ENCODE data around the gene SH2D4B.
A peak's percentile ranks its signal among the peaks of the same experiment; 100 is the strongest.

The SH2D4B gene

GRCh38 chr10:80622153-80622552 lies 84.5 kb downstream of the SH2D4B start:
- Mint-ChIP-seq H3K9me3 (peaks cover 6% of the 10 kb centered on the region), H3K4me1 (peaks cover 6% of the 10 kb centered on the region), H3K27ac (peak overlapping the region in 1 of 3 experiments; percentile 36), H3K4me3 (no peak overlapping the region), H3K36me3 (ENCODE audit: low read depth) (peaks cover 6% of the 10 kb centered on the region), H3K27me3 (ENCODE audit: low read depth) (peaks cover 3% of the 10 kb centered on the region)
- TF ChIP-seq CTCF (IDR thresholded peaks at IDR 0.05; ENCODE audit: unreplicated experiment in 3 of 3), result no peak

- peaks cover 12% of the 10 kb centered on the region for H3K9me3 Mint-ChIP-seq
- no peak for TF ChIP-seq CTCF (IDR thresholded peaks at IDR 0.05; ENCODE audit: unreplicated experiment in 3 of 3)
- H3K27me3 Mint-ChIP-seq (ENCODE audit: low read depth), result peaks cover 4% of the 10 kb centered on the region
- peaks cover 6% of the 10 kb centered on the region for H3K36me3 Mint-ChIP-seq (ENCODE audit: low read depth)
- no peak overlapping the region for H3K27ac Mint-ChIP-seq
- no peak overlapping the region for H3K4me3 Mint-ChIP-seq
- H3K4me1 Mint-ChIP-seq, result no peaks in the 10 kb centered on the region
These were observed 92.6 kb downstream of the SH2D4B start for GRCh38 chr10:80630324-80630723.

GRCh38 chr10:80632742-80633141 lies 95.0 kb downstream of the SH2D4B start:
- no peaks in the 10 kb centered on the region for H3K4me1 Mint-ChIP-seq
- H3K36me3 Mint-ChIP-seq (ENCODE audit: low read depth), result no peaks in the 10 kb centered on the region
- no peak overlapping the region for H3K27ac Mint-ChIP-seq
- H3K27me3 Mint-ChIP-seq (ENCODE audit: low read depth), result peaks cover 4% of the 10 kb centered on the region
- H3K9me3 Mint-ChIP-seq, result peaks cover 10% of the 10 kb centered on the region
- no peak overlapping the region for H3K4me3 Mint-ChIP-seq
- no peak for TF ChIP-seq CTCF (IDR thresholded peaks at IDR 0.05; ENCODE audit: unreplicated experiment in 3 of 3)

GRCh38 chr10:80633383-80633860 lies 95.7 kb downstream of the SH2D4B start:
- peaks cover 4% of the 10 kb centered on the region for H3K27me3 Mint-ChIP-seq (ENCODE audit: low read depth)
- no peaks in the 10 kb centered on the region for H3K36me3 Mint-ChIP-seq (ENCODE audit: low read depth)
- no peak overlapping the region for H3K27ac Mint-ChIP-seq
- TF ChIP-seq CTCF (IDR thresholded peaks at IDR 0.05; ENCODE audit: unreplicated experiment in 3 of 3), result no peak
- no peaks in the 10 kb centered on the region for H3K4me1 Mint-ChIP-seq
- H3K9me3 Mint-ChIP-seq, result peaks cover 14% of the 10 kb centered on the region
- H3K4me3 Mint-ChIP-seq, result no peak overlapping the region

- Mint-ChIP-seq H3K36me3 (ENCODE audit: low read depth) (no peaks in the 10 kb centered on the region), H3K4me3 (no peak overlapping the region), H3K9me3 (peaks cover 19% of the 10 kb centered on the region), H3K4me1 (no peaks in the 10 kb centered on the region), H3K27ac (no peak overlapping the region), H3K27me3 (ENCODE audit: low read depth) (peaks cover 4% of the 10 kb centered on the region)
- no peak for TF ChIP-seq CTCF (IDR thresholded peaks at IDR 0.05; ENCODE audit: unreplicated experiment in 3 of 3)
These were observed 96.2 kb downstream of the SH2D4B start for GRCh38 chr10:80633910-80634309.

- peaks cover 19% of the 10 kb centered on the region for H3K9me3 Mint-ChIP-seq
- H3K27me3 Mint-ChIP-seq (ENCODE audit: low read depth), result no peaks in the 10 kb centered on the region
- no peak overlapping the region for H3K4me3 Mint-ChIP-seq
- H3K36me3 Mint-ChIP-seq (ENCODE audit: low read depth), result no peaks in the 10 kb centered on the region
- TF ChIP-seq CTCF (IDR thresholded peaks at IDR 0.05; ENCODE audit: unreplicated experiment in 3 of 3), result no peak
- no peak overlapping the region for H3K27ac Mint-ChIP-seq
- peaks cover 9% of the 10 kb centered on the region for H3K4me1 Mint-ChIP-seq
These were observed 105.0 kb downstream of the SH2D4B start for GRCh38 chr10:80642661-80643060.

Data from nephron (organoid).